ENCODE measurements around the gene CACHD1. TPM values are rescaled to one million over a fixed set of nuclear protein-coding genes. Genes with fewer than 3 reads are reported as not detected.

Gene CACHD1
- total and polyA plus RNA-seq, 2 of the 8 experiments (the other 6 are each of a cell fraction or from before 2014, with no cell fraction given) = 22.2 to 42.5 TPM

GRCh38 chr1:64574301-64574700 is 104.4 kb downstream of the CACHD1 start:
- Histone ChIP-seq H2BK120ac (replicated peaks; ENCODE audit: low read depth, low read length) (no peak overlapping the region), H3K27me3 (replicated peaks in 1 of 4; ENCODE audit: control insufficient read depth in 3 of 4, extremely low read depth in 1 of 4, insufficient read depth in 3 of 4, low read length in 3 of 4) (no peaks in the 10 kb centered on the region), H2BK5ac (ENCODE audit: low read depth, low read length) (no peak overlapping the region), H2BK20ac (ENCODE audit: low read length) (no peak overlapping the region), H3K4me3 (ENCODE audit: extremely low read depth in 1 of 4, insufficient read depth in 2 of 4, low read depth in 3 of 4, low read length in 4 of 4) (no peak overlapping the region), H4K5ac (ENCODE audit: insufficient read length, low read depth, low read length) (no peak overlapping the region), H3K27ac (ENCODE audit: low read depth, low read length) (no peak overlapping the region), H3K79me1 (ENCODE audit: low read depth, low read length) (peaks cover 5% of the 10 kb centered on the region), H3K23ac (ENCODE audit: insufficient read length) (no peak overlapping the region), H4K91ac (replicated peaks; ENCODE audit: insufficient read length, low read length) (no peak overlapping the region), H2BK15ac (ENCODE audit: low read length) (no peak overlapping the region), H3K18ac (ENCODE audit: extremely low read depth, low read length) (no peak overlapping the region), H4K20me1 (replicated peaks in 1 of 2; ENCODE audit: control insufficient read depth in 1 of 2, insufficient read depth in 2 of 2, low read length in 2 of 2) (peaks cover 5 to 15% of the 10 kb centered on the region in 2 experiments), H3K4me1 (replicated peaks in 1 of 4; ENCODE audit: control insufficient read depth in 3 of 4, insufficient read depth in 4 of 4, low read length in 3 of 4) (peaks cover 11 to 33% (median 27%) of the 10 kb centered on the region in 4 experiments), H3K9ac (replicated peaks in 1 of 4; ENCODE audit: extremely low read depth in 1 of 4, low read depth in 3 of 4, low read length in 3 of 4) (no peak overlapping the region), H3K9me3 (ENCODE audit: insufficient read depth in 2 of 2, low read depth in 1 of 2, low read length in 1 of 2) (no peaks in the 10 kb centered on the region), H4K8ac (ENCODE audit: extremely low read depth, insufficient read depth, low read length) (no peak overlapping the region), H3K4ac (replicated peaks; ENCODE audit: insufficient read length, low read depth, low read length) (no peak overlapping the region), H3K23me2 (ENCODE audit: low read depth, low read length) (no peaks in the 10 kb centered on the region; the same call in 1 of the 2 replicates), H2AFZ (ENCODE audit: low read length) (no peak overlapping the region), H2AK5ac (ENCODE audit: low read depth, low read length) (no peak overlapping the region), H3K4me2 (ENCODE audit: insufficient read depth in 1 of 2, low read depth in 2 of 2, low read length in 2 of 2) (no peak overlapping the region), H3K79me2 (ENCODE audit: control insufficient read depth in 1 of 2, insufficient read depth in 2 of 2, low read length in 2 of 2) (peaks cover 0 to 89% of the 10 kb centered on the region in 2 experiments; a peak in 3 of 4 replicates), H2BK12ac (ENCODE audit: low read depth, low read length) (no peak overlapping the region), H3K56ac (replicated peaks; ENCODE audit: insufficient read length, low read depth, low read length) (no peak overlapping the region), H3K36me3 (ENCODE audit: control insufficient read depth in 2 of 4, insufficient read depth in 4 of 4, low read length in 3 of 4) (no peaks in the 10 kb centered on the region; a peak in 2 of 8 replicates), H3K14ac (ENCODE audit: insufficient read length) (no peak overlapping the region)
- WGBS, 2 experiments (ENCODE audit: extremely low coverage in 1 of 2, insufficient coverage in 1 of 2, insufficient read length in 1 of 2, insufficient replicate concordance in 2 of 2, low coverage in 1 of 2, low lambda C conversion rate in 2 of 2, missing lambda C conversion rate in 1 of 2) = 79% methylated on average over 3 of the region's 3 CpGs; no CpG with 5 or more reads in 1 of the 2 experiments
- ChIA-PET CTCF (ENCODE audit: partially characterized antibody) (interaction anchor here (0.9 to 4.4 kb wide), 5 partner anchors 9 to 75 kb away, joined by 3 to 23 read pairs (median 4); no protein-coding TSS in a partner anchor), POLR2A (ENCODE audit: partially characterized antibody) (interaction anchor here (1.2 kb wide), 1 partner anchor 10 kb away, joined by 3 read pairs; no protein-coding TSS in a partner anchor)
- FAIRE-seq = no peak
- no peak for DNase-seq (ENCODE audit: low read depth in 1 of 2, low spot score in 2 of 2)
- TF ChIP-seq USF2 (IDR thresholded peaks at IDR 0.05; ENCODE audit: low read length) = no peak
- no peak for TF ChIP-seq CTBP2 (IDR thresholded peaks at IDR 0.05; ENCODE audit: borderline replicate concordance, insufficient read depth, insufficient read length, low read length)
- TF ChIP-seq POU5F1 (IDR thresholded peaks at IDR 0.05; ENCODE audit: low read depth, low read length) = no peak
- TF ChIP-seq TAF1 (IDR thresholded peaks at IDR 0.05; ENCODE audit: low read depth, low read length) = no peak
- no peak for TF ChIP-seq GABPA (IDR thresholded peaks at IDR 0.05; ENCODE audit: borderline replicate concordance, insufficient read depth, low read length)
- TF ChIP-seq RXRA (IDR thresholded peaks at IDR 0.05; ENCODE audit: insufficient read depth, low read depth, low read length) = no peak

Measured in H1 (cell line).